Uterus (tissue), 4 donors: ENCODE measurements around the gene ZNF208. TPM values are rescaled to one million over a fixed set of nuclear protein-coding genes. Genes with fewer than 3 reads are reported as not detected.
"Not testable (repeated sequence)": the region's sequence is repeated elsewhere in the genome, so short reads cannot be mapped to it uniquely, and the experiment has no call there.

Experiments
- DNase-seq, 2 donors: peaks; one replicate each; pipeline ENCODE4 v3.0.0-alpha.2; 2019 to 2020
- H3K27ac ChIP-seq, 2 donors: fragments of 200-600 bp; sonication (generic); 1 replicate in 1 of 2; 2 replicates in 1 of 2; pipeline ENCODE4 v1.5.1; 2016 to 2018
- H3K27me3 ChIP-seq, 2 donors: fragments of 200-600 bp; sonication (generic); one replicate each; pipeline ENCODE4 v1.5.1; 2018 to 2019; ENCODE audit warnings: control low read depth in 1 of 2
- H3K36me3 ChIP-seq, 2 donors: fragments of 200-600 bp; sonication (generic); one replicate each; pipeline ENCODE4 v1.5.1; 2019; ENCODE audit warnings: control low read depth in 1 of 2
- H3K4me1 ChIP-seq, 2 donors: fragments of 200-600 bp; sonication (generic); one replicate each; pipeline ENCODE4 v1.5.1; 2018 to 2019; ENCODE audit warnings: control low read depth in 1 of 2
- H3K4me3 ChIP-seq, 2 donors: fragments of 200-600 bp; sonication (generic); 1 replicate in 1 of 2; 2 replicates in 1 of 2; pipeline ENCODE4 v1.5.1; 2018 to 2019; ENCODE audit warnings: mild to moderate bottlenecking in 1 of 2
- H3K9me3 ChIP-seq, 2 donors: fragments of 200-600 bp; sonication (generic); one replicate each; pipeline ENCODE4 v1.5.1; 2019; ENCODE audit warnings: control low read depth in 1 of 2
- POLR2A ChIP-seq, 2 donors: fragments of 450-650 bp; IDR thresholded peaks; one replicate each; pipeline ENCODE4 v1.6.1; 2016; ENCODE audit warnings: antibody characterized with exemption in 2 of 2, mild to moderate bottlenecking in 1 of 2, moderate library complexity in 1 of 2
- intact Hi-C: fragments of 100-400 bp; cut with DNase I; formaldehyde crosslinking; loops from one replicate; pipeline ENCODE4 v1.15.1; 2023; ENCODE audit warnings: low total_unique reads
- total RNA-seq, 4 donors: library from RNA; depleted of rRNA in 3 of 4; stranded (reverse); fragments of >200 nt in 3 of 4; gene quantifications; one replicate each; pipeline versions ENCODE4 v1.1.0 to v1.2.4, GENCODE V29; 2014 to 2023
- TF ChIP-seq, protein P1 (sequence below), 4 experiments: fragments of 200-600 bp in 2 of 4; fragments of 450-650 bp in 2 of 4; sonication (generic) in 2 of 4; IDR thresholded peaks; one replicate each; pipeline ENCODE4 v1.5.1; 2016 to 2019; ENCODE audit warnings: antibody characterized with exemption in 4 of 4, mild to moderate bottlenecking in 2 of 4, moderate library complexity in 1 of 4
- donor health status: DM: yes; HTN: yes; CAD: no.

The ZNF208 gene
- total RNA-seq, 4 donors from 2014 or later, result 2.3 to 49.6 (median 13.4) TPM

DNA sequence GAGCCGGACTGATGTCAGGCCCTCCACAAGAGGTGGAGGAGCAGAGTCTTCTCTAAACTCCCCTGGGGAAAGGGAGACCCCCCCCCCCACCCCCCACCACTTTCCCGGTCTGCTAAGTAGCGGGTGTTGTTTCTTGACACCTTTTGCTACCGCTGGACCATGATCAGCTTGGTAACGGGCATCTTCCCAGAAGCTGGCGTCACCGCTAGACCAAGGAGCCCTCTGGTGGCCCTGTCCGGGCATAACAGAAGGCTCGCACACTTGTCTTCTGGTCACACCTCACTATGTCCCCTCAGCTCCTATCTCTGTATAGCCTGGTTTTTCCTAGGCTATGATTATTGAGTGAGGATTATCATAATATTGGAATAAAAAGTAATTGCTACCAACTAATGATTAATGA, 120.7 kb downstream of the ZNF208 start:
- H3K36me3 ChIP-seq, intact Hi-C loops, H3K4me3 ChIP-seq, H3K4me1 ChIP-seq, H3K27me3 ChIP-seq, H3K27ac ChIP-seq, H3K9me3 ChIP-seq: not testable (repeated sequence)
- TF ChIP-seq, protein P1, sequence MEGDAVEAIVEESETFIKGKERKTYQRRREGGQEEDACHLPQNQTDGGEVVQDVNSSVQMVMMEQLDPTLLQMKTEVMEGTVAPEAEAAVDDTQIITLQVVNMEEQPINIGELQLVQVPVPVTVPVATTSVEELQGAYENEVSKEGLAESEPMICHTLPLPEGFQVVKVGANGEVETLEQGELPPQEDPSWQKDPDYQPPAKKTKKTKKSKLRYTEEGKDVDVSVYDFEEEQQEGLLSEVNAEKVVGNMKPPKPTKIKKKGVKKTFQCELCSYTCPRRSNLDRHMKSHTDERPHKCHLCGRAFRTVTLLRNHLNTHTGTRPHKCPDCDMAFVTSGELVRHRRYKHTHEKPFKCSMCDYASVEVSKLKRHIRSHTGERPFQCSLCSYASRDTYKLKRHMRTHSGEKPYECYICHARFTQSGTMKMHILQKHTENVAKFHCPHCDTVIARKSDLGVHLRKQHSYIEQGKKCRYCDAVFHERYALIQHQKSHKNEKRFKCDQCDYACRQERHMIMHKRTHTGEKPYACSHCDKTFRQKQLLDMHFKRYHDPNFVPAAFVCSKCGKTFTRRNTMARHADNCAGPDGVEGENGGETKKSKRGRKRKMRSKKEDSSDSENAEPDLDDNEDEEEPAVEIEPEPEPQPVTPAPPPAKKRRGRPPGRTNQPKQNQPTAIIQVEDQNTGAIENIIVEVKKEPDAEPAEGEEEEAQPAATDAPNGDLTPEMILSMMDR (IDR thresholded peaks at IDR 0.05), result peak; percentile 12 to 28 (median 23)
- DNase-seq, result peak; percentile 16 to 24

DNA sequence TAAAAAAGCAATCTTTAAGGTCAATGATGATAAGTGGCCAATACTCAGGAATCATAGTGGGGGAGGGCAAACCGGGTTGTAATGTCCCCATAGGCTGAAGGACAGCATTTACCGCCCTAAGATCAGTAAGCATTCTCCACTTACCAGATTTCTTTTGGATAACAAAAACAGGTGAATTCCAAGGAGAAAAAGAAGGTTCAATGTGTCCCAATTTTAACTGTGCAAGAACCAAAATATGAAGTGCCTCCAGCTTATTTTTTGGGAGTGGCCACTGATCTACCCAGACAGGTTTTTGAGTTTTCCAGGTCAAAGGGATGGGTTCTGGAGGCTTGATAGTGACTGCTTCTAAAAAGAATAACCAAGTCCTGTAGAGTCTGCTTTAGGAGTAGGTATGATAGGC, 125.2 kb downstream of the ZNF208 start:
- H3K27ac ChIP-seq, H3K9me3 ChIP-seq, intact Hi-C loops, H3K4me3 ChIP-seq, DNase-seq, H3K36me3 ChIP-seq, H3K4me1 ChIP-seq, H3K27me3 ChIP-seq: not testable (repeated sequence)

DNA sequence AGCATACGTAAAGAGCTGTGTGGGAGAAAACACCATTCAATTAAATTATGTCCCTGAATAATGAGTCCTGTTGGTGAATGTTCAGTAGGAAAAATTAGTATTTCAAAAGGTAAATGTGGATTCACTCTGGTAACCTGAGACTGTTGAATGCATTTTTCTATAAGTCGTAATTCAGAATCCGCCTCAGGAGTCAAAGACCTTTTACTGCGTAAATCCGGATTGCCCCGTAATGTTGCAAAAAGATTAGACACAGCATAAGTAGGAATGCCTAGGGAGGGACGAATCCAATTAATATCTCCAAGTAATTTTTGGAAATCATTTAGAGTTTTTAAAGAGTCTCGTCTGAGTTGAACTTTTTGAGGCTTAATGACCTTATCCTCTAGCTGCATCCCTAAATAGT, 126.0 kb downstream of the ZNF208 start:
- H3K27ac ChIP-seq, H3K4me1 ChIP-seq, H3K36me3 ChIP-seq, H3K9me3 ChIP-seq, DNase-seq, H3K27me3 ChIP-seq, intact Hi-C loops, H3K4me3 ChIP-seq: not testable (repeated sequence)

DNA sequence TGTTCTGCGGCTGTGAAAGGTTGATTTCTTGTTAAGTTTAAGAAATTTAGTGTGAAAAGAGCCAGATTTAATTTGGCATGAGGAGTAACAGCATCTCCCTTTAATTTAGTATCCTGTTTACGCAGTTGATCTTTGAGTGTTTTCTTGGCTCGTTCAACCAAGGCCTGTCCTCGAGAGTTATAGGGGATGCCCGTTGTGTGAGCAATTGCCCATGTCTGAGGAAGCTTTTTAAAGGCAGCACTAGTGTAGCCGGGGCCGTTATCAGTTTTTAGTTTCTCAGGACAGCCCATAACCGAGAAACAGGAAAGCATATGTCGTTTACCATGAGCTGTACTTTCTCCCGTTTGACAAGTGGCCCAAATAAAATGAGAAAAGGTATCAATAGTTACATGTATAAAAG, 127.2 kb downstream of the ZNF208 start:
- Histone ChIP-seq H3K27me3 (no peaks in the 10 kb centered on the region), H3K4me3 (no peak overlapping the region), H3K9me3 (no peaks in the 10 kb centered on the region), H3K36me3 (no peaks in the 10 kb centered on the region), H3K27ac (no peak overlapping the region), H3K4me1 (no peaks in the 10 kb centered on the region)
- TF ChIP-seq POLR2A (IDR thresholded peaks at IDR 0.05), result no peak
- TF ChIP-seq, protein P1 (IDR thresholded peaks at IDR 0.05), result no peak
- DNase-seq, result no peak
- intact Hi-C loops, result no loop called here

Other genes starting within 250 kb of the ZNF208 start
- 10 to 100 TPM in 3 of 4 donors, 1 to 10 TPM in 1; 7.2 to 18.0 (median 14.3) TPM for gene ZNF100, start 243.4 kb downstream of the ZNF208 start, total RNA-seq
- gene ZNF43, start 174.8 kb downstream of the ZNF208 start, total RNA-seq, result 10 to 100 TPM; 12.3 to 43.1 (median 26.7) TPM
- gene ZNF257, start 41.5 kb upstream of the ZNF208 start, total RNA-seq, result 1 to 10 TPM in 2 of 4 donors, under 1 TPM in 1, not detected in 1; 0.88 to 8.6 (median 5.1) TPM
- gene ZNF676, start 186.0 kb upstream of the ZNF208 start, total RNA-seq, result 10 to 100 TPM in 2 of 4 donors, 1 to 10 TPM in 2; 1.2 to 13.6 (median 7.7) TPM